Erythroblast (primary cell): ENCODE results near the gene BPIFB6.

Experiments
- DNase-seq, 2 experiments: peaks; one replicate each; lab custom pipeline; 2025; lab: John Stamatoyannopoulos, UW
- GATA1 ChIP-seq: IDR thresholded peaks from 2 replicates; pipeline ENCODE4 v1.6.1; 2011; ENCODE audit warnings: low read depth, mild to moderate bottlenecking, control low read depth, low read length, moderate library complexity
- POLR2A ChIP-seq: IDR thresholded peaks from 2 replicates; pipeline ENCODE4 v1.6.1; 2011; ENCODE audit warnings: mild to moderate bottlenecking, low read length

The BPIFB6 gene

GRCh38 chr20:33026072-33026778 lies 5.2 kb upstream of the BPIFB6 start:
- TF ChIP-seq GATA1 (no peak), POLR2A (no peak)
- no peak for DNase-seq

GRCh38 chr20:33026779-33027759 lies 4.4 kb upstream of the BPIFB6 start:
- no peak for DNase-seq
- TF ChIP-seq GATA1: no peak
- TF ChIP-seq POLR2A: no peak

GRCh38 chr20:33027769-33028751 lies 3.4 kb upstream of the BPIFB6 start:
- DNase-seq: no peak

GRCh38 chr20:33028875-33029274 lies 2.6 kb upstream of the BPIFB6 start:
- no peak for TF ChIP-seq POLR2A
- TF ChIP-seq GATA1: no peak
- no peak for DNase-seq

More at GRCh38 chr20:33027769-33028751, 3.4 kb upstream of the BPIFB6 start:
- TF ChIP-seq POLR2A (no peak), GATA1 (no peak)

GRCh38 chr20:33030076-33030475 lies 1.4 kb upstream of the BPIFB6 start:
- TF ChIP-seq POLR2A (no peak), GATA1 (no peak)
- DNase-seq: no peak

- no peak for TF ChIP-seq POLR2A
- TF ChIP-seq GATA1: no peak
- no peak for DNase-seq
These were observed 879 bp upstream of the BPIFB6 start for GRCh38 chr20:33030569-33030968.

GRCh38 chr20:33032555-33032954 lies 1.1 kb downstream of the BPIFB6 start:
- TF ChIP-seq POLR2A (no peak), GATA1 (no peak)
- no peak for DNase-seq

- no peak for TF ChIP-seq POLR2A
- TF ChIP-seq GATA1: no peak
- no peak for DNase-seq
These were observed 1.9 kb downstream of the BPIFB6 start for GRCh38 chr20:33033381-33033780.

- no peak for DNase-seq
- TF ChIP-seq GATA1 (no peak), POLR2A (no peak)
These were observed 2.7 kb downstream of the BPIFB6 start for GRCh38 chr20:33034115-33034514.

- no peak for TF ChIP-seq GATA1
- no peak for TF ChIP-seq POLR2A
These were observed 3.5 kb downstream of the BPIFB6 start for GRCh38 chr20:33034901-33035492.

GRCh38 chr20:33037456-33037855 lies 6.0 kb downstream of the BPIFB6 start:
- TF ChIP-seq POLR2A (no peak), GATA1 (no peak)
- DNase-seq: no peak

More at GRCh38 chr20:33034901-33035492, 3.5 kb downstream of the BPIFB6 start:
- DNase-seq: no peak

- DNase-seq: no peak
- TF ChIP-seq GATA1 (no peak), POLR2A (no peak)
These were observed 6.8 kb downstream of the BPIFB6 start for GRCh38 chr20:33038243-33038642.
